Cardiac fibroblast (primary cell): ENCODE data around the gene NEURL1B.

Experiments used
- DNase-seq, 2 donors: peaks; one replicate each; pipeline versions ENCODE4 v3.0.0 to v3.0.0-alpha.2; 2010; ENCODE audit warnings: low read depth in 2 of 2
- H3K4me3 ChIP-seq, 2 donors: replicated peaks in 1 of 2; 1 replicate in 1 of 2; 2 replicates in 1 of 2; pipeline ENCODE4 v1.5.1; 2011; ENCODE audit warnings: low read depth in 2 of 2, low read length in 2 of 2, mild to moderate bottlenecking in 2 of 2, moderate library complexity in 1 of 2
- TF ChIP-seq, protein P1 (sequence below): IDR thresholded peaks from one replicate; pipeline ENCODE4 v1.5.1; 2011; ENCODE audit warnings: low read depth, mild to moderate bottlenecking, low read length, inconsistent platforms

Gene NEURL1B

DNA sequence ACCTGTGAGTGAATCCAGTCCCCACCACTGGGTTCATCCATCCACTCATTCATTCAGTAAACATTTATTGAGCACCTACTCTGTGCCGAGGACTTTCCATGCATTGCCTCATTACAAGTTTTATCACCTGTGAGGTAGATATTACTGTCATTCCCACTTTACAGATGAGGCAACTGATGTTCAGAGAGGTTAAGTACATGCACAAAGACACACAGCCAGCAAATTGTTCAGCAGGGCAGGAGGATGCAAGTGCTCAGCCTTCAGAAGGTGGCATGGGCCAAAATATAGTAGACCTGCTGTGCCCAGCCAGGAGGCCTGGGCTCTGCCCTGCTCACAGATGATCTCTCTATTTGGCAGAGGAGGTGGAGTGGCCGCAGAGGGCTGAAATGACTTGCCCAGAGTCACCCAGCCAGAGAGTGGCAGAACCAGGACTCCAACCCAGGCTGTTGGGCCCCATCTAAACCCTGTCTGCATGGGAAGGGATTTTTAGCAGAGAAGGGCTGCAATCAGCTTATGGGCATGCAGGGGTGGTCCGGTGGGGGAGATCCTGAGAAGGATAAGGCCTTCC is 7.6 kb upstream of the NEURL1B start:
- TF ChIP-seq, protein P1, sequence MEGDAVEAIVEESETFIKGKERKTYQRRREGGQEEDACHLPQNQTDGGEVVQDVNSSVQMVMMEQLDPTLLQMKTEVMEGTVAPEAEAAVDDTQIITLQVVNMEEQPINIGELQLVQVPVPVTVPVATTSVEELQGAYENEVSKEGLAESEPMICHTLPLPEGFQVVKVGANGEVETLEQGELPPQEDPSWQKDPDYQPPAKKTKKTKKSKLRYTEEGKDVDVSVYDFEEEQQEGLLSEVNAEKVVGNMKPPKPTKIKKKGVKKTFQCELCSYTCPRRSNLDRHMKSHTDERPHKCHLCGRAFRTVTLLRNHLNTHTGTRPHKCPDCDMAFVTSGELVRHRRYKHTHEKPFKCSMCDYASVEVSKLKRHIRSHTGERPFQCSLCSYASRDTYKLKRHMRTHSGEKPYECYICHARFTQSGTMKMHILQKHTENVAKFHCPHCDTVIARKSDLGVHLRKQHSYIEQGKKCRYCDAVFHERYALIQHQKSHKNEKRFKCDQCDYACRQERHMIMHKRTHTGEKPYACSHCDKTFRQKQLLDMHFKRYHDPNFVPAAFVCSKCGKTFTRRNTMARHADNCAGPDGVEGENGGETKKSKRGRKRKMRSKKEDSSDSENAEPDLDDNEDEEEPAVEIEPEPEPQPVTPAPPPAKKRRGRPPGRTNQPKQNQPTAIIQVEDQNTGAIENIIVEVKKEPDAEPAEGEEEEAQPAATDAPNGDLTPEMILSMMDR, result no peak
- no peak for DNase-seq
- H3K4me3 ChIP-seq, result no peak overlapping the region

DNA sequence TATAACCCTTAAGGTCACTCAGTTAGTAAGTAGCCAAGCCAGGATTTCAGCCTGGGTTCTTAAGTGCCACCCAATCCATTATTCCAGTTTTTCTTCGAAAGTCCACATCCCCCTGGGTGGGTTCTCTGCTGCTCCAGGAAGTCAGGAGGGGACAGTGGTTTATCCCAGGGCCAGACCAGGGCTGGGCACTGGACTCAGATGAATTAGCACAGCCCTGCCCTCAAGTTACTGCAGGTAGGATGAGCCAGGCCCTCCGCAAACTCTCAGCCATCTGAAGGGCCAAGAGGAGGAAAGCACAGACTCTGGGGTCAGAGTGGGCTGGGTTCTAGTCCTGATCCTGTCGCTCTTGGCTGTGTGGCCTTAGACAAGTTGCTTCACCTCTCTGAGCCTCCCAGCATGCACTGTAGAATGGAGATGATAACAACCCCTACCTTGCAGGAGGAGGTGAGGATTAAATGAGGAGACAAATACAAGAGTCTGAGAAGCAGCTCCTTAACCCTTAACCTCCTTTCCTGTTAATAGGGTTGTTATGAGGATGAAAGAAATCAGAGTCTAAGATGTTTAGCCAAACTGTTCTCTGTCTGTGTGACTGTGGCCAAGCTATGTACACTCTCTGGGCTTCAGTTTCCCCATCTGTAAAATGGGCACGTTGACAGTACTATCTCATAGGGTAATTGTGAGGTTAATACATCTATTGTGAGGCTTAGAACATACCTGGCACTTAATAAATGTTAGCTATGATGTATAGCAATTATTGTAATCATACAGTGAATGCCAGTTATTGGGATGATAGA is 6.8 kb upstream of the NEURL1B start:
- DNase-seq, result no peak
- TF ChIP-seq, protein P1, result no peak

DNA sequence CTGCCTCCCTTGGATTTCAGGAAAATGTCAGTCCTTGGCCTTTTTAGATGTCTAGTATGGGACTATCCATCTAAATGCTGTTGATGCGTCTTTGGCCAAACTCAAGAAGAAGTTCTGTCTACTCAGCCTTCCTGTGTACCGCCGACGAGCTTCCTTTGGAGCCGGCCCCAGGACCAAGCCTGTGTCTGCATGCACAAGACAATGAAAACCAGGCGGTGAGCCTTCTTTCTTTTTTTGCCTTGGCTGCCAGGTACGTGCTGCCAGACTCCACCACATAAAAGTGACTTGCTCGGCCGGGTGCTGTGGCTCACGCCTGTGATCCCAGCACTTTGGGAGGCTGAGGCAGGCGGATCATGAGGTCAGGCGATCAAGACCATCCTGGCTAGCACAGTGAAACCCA is 6.0 kb upstream of the NEURL1B start:
- no peak for DNase-seq
- no peak overlapping the region for H3K4me3 ChIP-seq
- TF ChIP-seq, protein P1, result no peak

More for the DNA sequence above, 6.8 kb upstream of the NEURL1B start:
- H3K4me3 ChIP-seq, result no peak overlapping the region

DNA sequence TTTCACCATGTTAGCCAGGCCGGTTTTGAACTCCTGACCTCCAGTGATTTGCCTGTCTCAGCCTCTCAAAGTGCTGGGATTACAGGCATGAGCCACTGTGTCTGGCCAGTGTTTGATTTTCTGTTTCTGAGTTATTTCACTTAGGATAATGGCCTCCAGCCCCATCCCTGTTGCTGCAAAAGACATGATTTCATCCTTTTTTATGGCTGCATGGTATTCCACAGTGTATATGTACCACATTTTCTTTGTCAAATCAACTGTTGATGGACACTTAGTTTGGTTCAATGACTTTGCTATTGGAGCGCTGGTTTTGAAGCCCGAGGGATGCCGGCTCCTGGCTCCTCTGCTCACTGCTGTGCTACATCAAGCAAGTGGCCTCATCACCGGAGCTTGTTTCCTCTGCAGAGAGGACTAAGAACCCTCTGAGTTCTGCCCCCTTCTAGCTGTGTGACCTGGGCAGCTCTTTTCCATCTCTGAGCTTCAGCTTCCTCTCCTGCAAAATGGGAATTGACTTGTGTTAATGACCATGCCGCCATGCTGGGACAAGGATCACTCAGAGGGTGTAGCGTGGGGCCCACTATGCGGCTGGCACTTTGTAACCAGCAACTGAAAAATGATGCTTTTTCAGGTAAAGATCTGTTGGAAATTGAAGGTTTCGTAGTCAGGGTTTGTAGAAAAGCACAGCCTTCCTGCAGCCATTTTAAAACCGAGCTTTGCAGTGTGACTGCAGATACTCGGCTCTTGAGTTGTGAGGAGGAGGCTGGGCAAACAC is 4.6 kb upstream of the NEURL1B start:
- TF ChIP-seq, protein P1, result no peak
- H3K4me3 ChIP-seq, result no peak overlapping the region
- DNase-seq, result no peak

DNA sequence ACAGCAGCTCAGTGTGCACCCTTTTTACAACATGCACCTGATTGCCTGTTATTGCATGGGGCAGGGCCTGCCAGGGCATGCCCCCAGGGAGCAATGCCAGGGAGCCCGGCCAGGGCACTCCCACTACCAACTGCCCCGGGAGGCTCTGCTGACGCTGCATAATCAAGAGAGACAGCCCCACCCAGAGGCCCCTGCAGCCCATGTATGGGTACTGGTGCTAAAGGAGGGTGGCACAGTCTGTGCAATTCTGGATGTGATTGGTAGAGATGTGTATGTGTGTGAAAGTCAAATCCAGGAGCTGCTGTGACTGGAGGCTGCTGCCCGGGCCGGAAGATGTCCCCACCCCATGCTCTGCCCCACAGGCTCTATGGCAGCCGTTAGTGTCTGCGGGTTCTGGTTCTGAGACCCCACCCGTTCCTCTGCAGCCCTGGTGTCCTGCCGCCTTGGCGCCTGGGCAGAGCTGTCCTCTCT is 3.9 kb upstream of the NEURL1B start:
- DNase-seq, result no peak
- TF ChIP-seq, protein P1, result no peak
- no peak overlapping the region for H3K4me3 ChIP-seq

DNA sequence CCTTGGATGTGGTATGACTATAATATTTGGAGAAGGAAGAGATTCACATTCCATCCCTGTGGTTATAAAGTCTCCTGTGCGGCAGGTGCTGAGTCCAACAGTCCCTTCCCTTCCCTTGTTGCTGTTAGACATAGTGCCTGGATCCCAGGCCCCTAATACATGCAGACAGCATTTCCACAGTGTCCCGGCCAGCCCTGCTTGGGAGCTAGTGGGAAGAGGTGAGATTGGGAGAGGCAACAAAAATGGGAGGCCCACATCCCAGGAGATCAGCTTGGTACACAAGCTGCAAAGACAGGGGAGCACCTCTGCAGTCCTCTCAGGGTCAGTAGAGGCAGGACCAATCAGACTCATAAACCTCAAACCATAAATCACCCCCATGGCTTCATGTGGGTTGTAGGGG is 3.3 kb upstream of the NEURL1B start:
- TF ChIP-seq, protein P1, result no peak
- DNase-seq, result no peak
- H3K4me3 ChIP-seq, result no peak overlapping the region
